SK-N-SH treated with all-trans-retinoic acid at 6 μM for 48 hours (cell line): ENCODE data around the gene ZFAND3.

Experiments used
- ATAC-seq: fragments of 200-7000 bp; cut with Tn5 transposase; 3 replicates; pipeline ENCODE4 v1.9.1; 2020; ENCODE audit warnings: mild to moderate bottlenecking, moderate library complexity
- BACH2 ChIP-seq: fragments of 250-450 bp; sonication (Bioruptor Pico); IDR thresholded peaks from 2 replicates; pipeline ENCODE4 v1.9.0; 2021; ENCODE audit warnings: mild to moderate bottlenecking, borderline replicate concordance
- CREB5 ChIP-seq: fragments of 250-450 bp; sonication (Bioruptor Pico); IDR thresholded peaks from 2 replicates; pipeline ENCODE4 v1.5.1; 2020; ENCODE audit warnings: low read depth, mild to moderate bottlenecking, moderate library complexity
- CSDC2 ChIP-seq: fragments of 250-450 bp; sonication (Bioruptor Pico); IDR thresholded peaks from 2 replicates; pipeline ENCODE4 v1.5.0; 2020; ENCODE audit warnings: mild to moderate bottlenecking, moderate library complexity
- CSRNP3 ChIP-seq: fragments of 250-450 bp; sonication (Bioruptor Pico); IDR thresholded peaks from 2 replicates; pipeline ENCODE4 v1.5.1; 2021; ENCODE audit warnings: mild to moderate bottlenecking, moderate library complexity
- ESRRG ChIP-seq: fragments of 250-450 bp; sonication (Bioruptor Pico); IDR thresholded peaks from 2 replicates; pipeline ENCODE4 v1.6.1; 2021; ENCODE audit warnings: mild to moderate bottlenecking
- GLIS3 ChIP-seq: fragments of 250-450 bp; sonication (Bioruptor Pico); IDR thresholded peaks from 2 replicates; pipeline ENCODE4 v1.5.0; 2020; ENCODE audit warnings: mild to moderate bottlenecking, moderate library complexity
- ISL1 ChIP-seq: fragments of 250-450 bp; sonication (Bioruptor Pico); IDR thresholded peaks from 2 replicates; pipeline ENCODE4 v2.1.2; 2022; ENCODE audit warnings: mild to moderate bottlenecking, moderate library complexity
- PATZ1 ChIP-seq: fragments of 250-450 bp; sonication (Bioruptor Pico); IDR thresholded peaks from 2 replicates; pipeline ENCODE4 v1.8.0; 2020; ENCODE audit warnings: mild to moderate bottlenecking, moderate library complexity, borderline replicate concordance
- PPARA ChIP-seq: fragments of 250-450 bp; sonication (Bioruptor Pico); IDR thresholded peaks from 2 replicates; pipeline ENCODE4 v1.5.0; 2020; ENCODE audit warnings: mild to moderate bottlenecking, borderline replicate concordance
- SNAI2 ChIP-seq: fragments of 250-450 bp; sonication (Bioruptor Pico); IDR thresholded peaks from 2 replicates; pipeline ENCODE4 v1.5.0; 2020; ENCODE audit warnings: mild to moderate bottlenecking, moderate library complexity
- TCF4 ChIP-seq: fragments of 250-450 bp; sonication (Bioruptor Pico); IDR thresholded peaks from 2 replicates; pipeline ENCODE4 v1.8.0; 2021; ENCODE audit warnings: mild to moderate bottlenecking, moderate library complexity, borderline replicate concordance
- TOX ChIP-seq: fragments of 250-450 bp; sonication (Bioruptor Pico); IDR thresholded peaks from 2 replicates; pipeline ENCODE4 v1.8.0; 2021; ENCODE audit warnings: mild to moderate bottlenecking, moderate library complexity, borderline replicate concordance
- TSHZ2 ChIP-seq: fragments of 250-450 bp; sonication (Bioruptor Pico); IDR thresholded peaks from 2 replicates; pipeline ENCODE4 v1.5.0; 2020; ENCODE audit warnings: mild to moderate bottlenecking, moderate library complexity
- ZC3H10 ChIP-seq: fragments of 250-450 bp; sonication (Bioruptor Pico); IDR thresholded peaks from 2 replicates; pipeline ENCODE4 v1.5.1; 2021; ENCODE audit warnings: mild to moderate bottlenecking, moderate library complexity
- ZFP3 ChIP-seq: fragments of 250-450 bp; sonication (Bioruptor Pico); IDR thresholded peaks from 2 replicates; pipeline ENCODE4 v1.5.0; 2020; ENCODE audit warnings: mild to moderate bottlenecking, moderate library complexity
- ZFP30 ChIP-seq: fragments of 450-650 bp; formaldehyde crosslinking; IDR thresholded peaks from 2 replicates; pipeline ENCODE4 v1.5.0; 2022; ENCODE audit warnings: mild to moderate bottlenecking, moderate library complexity
- ZNF565 ChIP-seq: fragments of 450-650 bp; formaldehyde crosslinking; conservative IDR thresholded peaks from 2 replicates; pipeline ENCODE4 v1.5.0; 2020; ENCODE audit warnings: low read depth, mild to moderate bottlenecking, moderate library complexity
- ZNF70 ChIP-seq: fragments of 450-650 bp; formaldehyde crosslinking; IDR thresholded peaks from 2 replicates; pipeline ENCODE4 v1.5.0; 2020; ENCODE audit warnings: mild to moderate bottlenecking, moderate library complexity
- ZNF8 ChIP-seq: fragments of 450-650 bp; formaldehyde crosslinking; IDR thresholded peaks from 2 replicates; pipeline ENCODE4 v1.5.0; 2020; ENCODE audit warnings: mild to moderate bottlenecking, moderate library complexity

The ZFAND3 gene

GRCh38 chr6:37904590-37904989 lies 85.1 kb downstream of the ZFAND3 start (continued):
- TF ChIP-seq ZNF8 (CRISPR knock-in tag) (no peak), TCF4 (CRISPR knock-in tag) (no peak), PPARA (CRISPR knock-in tag) (no peak), CREB5 (no peak)
- TF ChIP-seq, all 23 proteins: peak for 0

- ATAC-seq = no peak
Measured at GRCh38 chr6:37906121-37906520, 86.6 kb downstream of the ZFAND3 start.

GRCh38 chr6:37910998-37911397 lies 91.5 kb downstream of the ZFAND3 start:
- ATAC-seq = no peak
- TF ChIP-seq ZFP30 (no peak), SNAI2 (no peak), ZNF565 (CRISPR knock-in tag) (no peak), PPARA (CRISPR knock-in tag) (no peak), ZFP3 (CRISPR knock-in tag) (no peak), CSDC2 (CRISPR knock-in tag) (no peak), PATZ1 (CRISPR knock-in tag) (no peak), ZNF70 (CRISPR knock-in tag) (no peak), BACH2 (CRISPR knock-in tag) (no peak), ZC3H10 (CRISPR knock-in tag) (no peak), GLIS3 (CRISPR knock-in tag) (no peak), TSHZ2 (CRISPR knock-in tag) (no peak), ISL1 (no peak)

More at GRCh38 chr6:37906121-37906520, 86.6 kb downstream of the ZFAND3 start:
- TF ChIP-seq SNAI2 (no peak), ZFP3 (CRISPR knock-in tag) (no peak), PATZ1 (CRISPR knock-in tag) (no peak)

- no peak for ATAC-seq
- TF ChIP-seq ESRRG (CRISPR knock-in tag) = no peak
- no peak for TF ChIP-seq GLIS3 (CRISPR knock-in tag)
- no peak for TF ChIP-seq CREB5
- no peak for TF ChIP-seq TSHZ2 (CRISPR knock-in tag)
- no peak for TF ChIP-seq TOX (CRISPR knock-in tag)
- no peak for TF ChIP-seq PPARA (CRISPR knock-in tag)
- no peak for TF ChIP-seq PATZ1 (CRISPR knock-in tag)
- TF ChIP-seq CSRNP3 (CRISPR knock-in tag) = no peak
Measured at GRCh38 chr6:37913210-37913609, 93.7 kb downstream of the ZFAND3 start.
